ENCODE results near the gene COPZ1.

COPZ1 gene

GRCh38 chr12:54394281-54394719, 69.4 kb downstream of the COPZ1 start:
- DNase-seq (ENCODE audit: low read depth in 2 of 2): no peak

- DNase-seq (ENCODE audit: low read depth in 2 of 2): no peak
Measured at GRCh38 chr12:54394986-54395385, 70.1 kb downstream of the COPZ1 start.

- DNase-seq (ENCODE audit: low read depth in 2 of 2): no peak
Measured at GRCh38 chr12:54395545-54395944, 70.6 kb downstream of the COPZ1 start.

DNA sequence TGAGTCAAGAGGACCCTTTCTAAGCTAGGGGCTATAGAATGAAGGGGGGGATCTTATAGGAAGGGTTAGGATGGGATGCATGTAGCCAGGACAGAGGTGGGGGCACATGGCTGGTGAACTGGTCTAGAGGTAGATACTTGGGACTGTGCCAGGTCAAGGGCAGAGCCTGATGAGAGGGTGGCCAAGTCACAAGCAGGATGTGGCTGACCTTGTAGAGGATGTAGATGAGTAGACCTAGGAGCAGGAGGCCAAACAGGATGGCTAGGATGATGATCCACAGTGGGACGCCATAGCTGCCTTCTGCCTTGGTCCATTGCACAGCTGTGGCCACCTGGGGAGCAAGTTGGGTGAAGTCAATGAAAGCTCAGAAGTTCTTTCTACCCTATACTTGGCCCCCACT, 72.2 kb downstream of the COPZ1 start:
- DNase-seq (ENCODE audit: low read depth in 2 of 2): no peak

DNA sequence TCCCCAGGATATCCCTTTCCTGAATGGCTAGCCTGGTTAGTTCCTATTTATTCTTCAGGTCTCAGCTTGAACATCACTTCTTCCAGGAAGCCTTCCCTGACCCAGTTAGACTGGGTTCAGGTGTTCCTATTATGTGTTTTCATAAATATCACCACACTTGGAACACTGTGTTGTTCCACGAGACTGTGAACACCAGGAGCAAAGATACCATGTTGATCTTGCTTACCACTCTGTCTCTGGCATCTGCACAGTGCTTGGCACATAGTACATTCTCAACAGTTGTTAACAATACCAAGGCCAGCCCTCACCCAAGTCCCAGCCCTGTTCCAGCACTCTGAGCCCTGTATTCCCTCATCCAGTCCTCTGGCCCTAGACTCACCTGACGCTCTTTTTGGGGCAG, 73.3 kb downstream of the COPZ1 start:
- DNase-seq (ENCODE audit: low read depth in 2 of 2): no peak

DNA sequence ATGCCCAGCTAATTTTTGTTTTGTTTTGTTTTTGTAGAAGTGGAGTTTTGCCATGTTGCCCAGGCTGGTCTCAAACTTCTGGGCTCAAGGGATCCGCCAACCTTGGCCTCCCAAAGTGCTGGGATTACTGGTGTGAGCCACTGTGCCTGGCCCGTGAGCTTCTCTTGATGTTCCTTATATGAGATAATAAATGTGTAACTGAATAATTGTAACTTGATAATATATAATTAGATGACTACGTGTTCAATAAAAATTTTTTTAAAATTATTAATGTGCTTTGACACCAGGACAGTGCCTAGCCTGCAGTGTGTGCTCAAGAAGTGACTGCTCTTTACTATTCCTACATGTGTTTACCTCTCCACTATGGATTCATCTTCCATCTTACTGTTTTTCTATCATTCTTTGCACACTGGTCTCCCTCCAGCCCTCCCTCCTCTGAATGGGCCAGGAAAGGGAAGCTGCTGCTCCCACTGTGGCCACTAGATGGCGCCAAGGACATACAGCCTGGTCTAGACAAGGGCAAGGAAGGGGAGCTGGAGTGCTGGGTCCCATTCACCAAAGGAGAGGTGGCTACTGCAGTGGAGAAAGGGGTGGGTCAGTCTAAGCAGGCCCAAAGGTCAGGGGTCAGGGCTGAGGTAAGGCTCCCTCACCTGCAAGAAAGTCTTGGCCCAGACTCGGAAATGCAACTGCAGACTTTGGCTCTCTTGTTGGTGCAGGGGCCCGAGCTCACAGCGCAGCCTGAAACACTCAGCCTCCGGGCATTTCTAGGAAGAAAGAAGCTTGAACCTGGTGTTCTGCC, 74.3 kb downstream of the COPZ1 start:
- DNase-seq (ENCODE audit: low read depth in 2 of 2): peak; percentile 65 to 80

DNA sequence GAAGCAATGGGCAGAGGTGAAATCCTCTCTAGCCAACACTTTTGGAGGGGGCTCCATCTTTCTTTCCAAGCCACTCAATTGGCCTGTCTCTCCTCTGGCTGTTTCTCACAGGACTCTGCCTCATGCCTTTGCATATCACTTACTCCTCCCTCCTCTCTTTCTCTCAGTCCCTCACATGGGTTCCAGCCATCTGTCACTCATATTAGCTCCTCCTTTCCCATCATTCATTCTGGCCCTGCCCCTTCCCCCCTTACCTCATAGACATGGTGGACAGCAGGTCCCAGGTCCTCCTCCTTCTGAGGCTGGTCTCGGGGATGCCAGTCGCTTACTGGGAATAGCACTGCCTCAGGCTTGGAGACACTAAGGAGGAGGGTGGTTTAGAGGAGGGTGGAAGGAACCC, 76.2 kb downstream of the COPZ1 start:
- no peak for DNase-seq (ENCODE audit: low read depth in 2 of 2)

Data from stimulated activated CD8-positive, alpha-beta memory T cell treated with anti-CD3 and anti-CD28 coated beads, Interleukin-7, amount 100 ng/mL, for 4 hours (primary cell).